ENCODE data around the gene EYA2. TPM values are rescaled to one million over a fixed set of nuclear protein-coding genes. Genes with fewer than 3 reads are reported as not detected.
"Not testable (repeated sequence)": the region's sequence is repeated elsewhere in the genome, so short reads cannot be mapped to it uniquely, and the experiment has no call there.

Gene EYA2
- total and polyA plus RNA-seq, 2 donors, result 0.70 to 2.2 TPM

DNA sequence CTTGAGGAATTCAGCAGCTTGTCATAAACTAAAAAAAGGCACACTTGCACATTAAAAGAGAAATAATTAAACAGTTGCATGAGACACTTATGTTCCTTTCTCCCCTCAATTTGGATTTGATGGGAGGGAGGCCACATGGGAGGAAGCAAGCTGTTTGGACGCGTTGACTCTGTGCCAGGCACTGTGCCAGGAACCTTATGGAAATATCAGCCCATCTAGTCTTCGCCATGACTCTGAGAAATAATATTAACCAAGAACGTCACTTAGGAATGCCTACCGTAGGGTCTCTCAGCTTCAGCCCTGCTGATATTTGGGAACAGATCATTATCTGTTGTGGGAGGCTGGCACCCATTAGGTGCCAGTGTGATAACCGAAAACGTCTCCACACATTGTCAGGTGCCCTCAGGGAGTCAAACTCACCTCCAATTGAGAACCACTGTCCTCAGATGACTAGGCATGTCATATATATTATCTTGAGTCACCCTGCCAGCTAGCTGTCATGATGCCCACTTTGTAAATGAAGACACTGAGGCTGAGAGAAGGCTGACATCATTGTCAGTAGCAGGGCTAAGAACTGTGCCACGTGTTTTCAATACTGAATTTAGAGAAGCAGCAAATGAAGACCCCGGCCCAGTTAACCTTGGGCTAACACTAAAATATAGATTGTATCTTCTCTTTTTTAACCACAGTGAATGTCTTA is 36.1 kb downstream of the EYA2 start:
- H3K4me3 ChIP-seq (ENCODE audit: low read depth, low read length), result no peak overlapping the region
- no peaks in the 10 kb centered on the region for H3K36me3 ChIP-seq (ENCODE audit: insufficient read depth)
- WGBS, result 42% methylated on average over 9 of the region's 9 CpGs
- no peaks in the 10 kb centered on the region for H3K4me1 ChIP-seq (ENCODE audit: insufficient read depth)
- no peak overlapping the region for H3K27ac ChIP-seq (ENCODE audit: low read depth)
- DNase-seq (ENCODE audit: extremely low spot score), result no peak

GRCh38 chr20:46931699-46932098 is 37.1 kb downstream of the EYA2 start:
- 41% methylated on average over 11 of the region's 11 CpGs for WGBS
- no peak for DNase-seq (ENCODE audit: extremely low spot score)
- Histone ChIP-seq H3K4me1 (ENCODE audit: insufficient read depth) (no peaks in the 10 kb centered on the region), H3K36me3 (ENCODE audit: insufficient read depth) (no peaks in the 10 kb centered on the region), H3K27ac (ENCODE audit: low read depth) (no peak overlapping the region), H3K4me3 (ENCODE audit: low read depth, low read length) (no peak overlapping the region)

- H3K27ac ChIP-seq (ENCODE audit: low read depth); H3K4me1 ChIP-seq (ENCODE audit: insufficient read depth); H3K36me3 ChIP-seq (ENCODE audit: insufficient read depth); H3K4me3 ChIP-seq (ENCODE audit: low read depth, low read length); DNase-seq (ENCODE audit: extremely low spot score): not testable (repeated sequence)
- WGBS, result 80% methylated on average over 10 of the region's 10 CpGs
Observed at GRCh38 chr20:46932439-46932838, 37.8 kb downstream of the EYA2 start.

- H3K36me3 ChIP-seq (ENCODE audit: insufficient read depth), result no peaks in the 10 kb centered on the region
- no peak overlapping the region for H3K4me3 ChIP-seq (ENCODE audit: low read depth, low read length)
- DNase-seq (ENCODE audit: extremely low spot score), result no peak
- H3K4me1 ChIP-seq (ENCODE audit: insufficient read depth), result no peaks in the 10 kb centered on the region
- 81% methylated on average over 5 of the region's 5 CpGs for WGBS
- no peak overlapping the region for H3K27ac ChIP-seq (ENCODE audit: low read depth)
Observed at GRCh38 chr20:46933150-46933549, 38.5 kb downstream of the EYA2 start.

- H3K36me3 ChIP-seq (ENCODE audit: insufficient read depth), result no peaks in the 10 kb centered on the region
- no peak for DNase-seq (ENCODE audit: extremely low spot score)
- 72% methylated on average over 4 of the region's 4 CpGs for WGBS
- H3K4me3 ChIP-seq (ENCODE audit: low read depth, low read length), result no peak overlapping the region
- no peak overlapping the region for H3K27ac ChIP-seq (ENCODE audit: low read depth)
- no peaks in the 10 kb centered on the region for H3K4me1 ChIP-seq (ENCODE audit: insufficient read depth)
Observed at GRCh38 chr20:46934746-46935287, 40.2 kb downstream of the EYA2 start.

- Histone ChIP-seq H3K27ac (ENCODE audit: low read depth) (no peak overlapping the region), H3K4me1 (ENCODE audit: insufficient read depth) (no peaks in the 10 kb centered on the region), H3K36me3 (ENCODE audit: insufficient read depth) (no peaks in the 10 kb centered on the region), H3K4me3 (ENCODE audit: low read depth, low read length) (no peak overlapping the region)
- WGBS, result 91% methylated on average over 9 of the region's 9 CpGs
- no peak for DNase-seq (ENCODE audit: extremely low spot score)
Observed at GRCh38 chr20:46935394-46936017, 40.9 kb downstream of the EYA2 start.

GRCh38 chr20:46936415-46937156 is 41.9 kb downstream of the EYA2 start:
- WGBS, result 36% methylated on average over 18 of the region's 18 CpGs

DNA sequence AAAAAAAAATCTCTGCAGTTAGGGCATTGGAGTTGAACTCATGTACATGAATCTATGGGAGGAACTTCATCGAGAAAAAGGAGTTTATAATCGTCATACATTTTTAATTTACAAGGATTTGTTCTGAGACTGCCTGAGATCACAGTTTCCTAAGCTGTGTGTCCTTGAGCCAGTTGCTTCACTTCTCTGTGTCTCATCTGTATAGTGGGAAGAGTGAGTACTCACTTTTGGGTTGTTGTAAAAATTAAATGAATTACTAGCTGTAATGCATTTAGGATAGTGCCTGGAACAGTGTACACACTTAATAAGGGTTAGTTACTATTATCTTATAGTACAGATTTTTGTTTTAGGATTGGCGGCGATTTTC is 42.5 kb downstream of the EYA2 start:
- Histone ChIP-seq H3K4me1 (ENCODE audit: insufficient read depth) (no peaks in the 10 kb centered on the region), H3K36me3 (ENCODE audit: insufficient read depth) (no peaks in the 10 kb centered on the region), H3K4me3 (ENCODE audit: low read depth, low read length) (no peak overlapping the region), H3K27ac (ENCODE audit: low read depth) (no peak overlapping the region)
- 61% methylated on average over 4 of the region's 4 CpGs for WGBS
- DNase-seq (ENCODE audit: extremely low spot score), result no peak

More at GRCh38 chr20:46936415-46937156, 41.9 kb downstream of the EYA2 start:
- no peak for DNase-seq (ENCODE audit: extremely low spot score)
- H3K4me3 ChIP-seq (ENCODE audit: low read depth, low read length), result no peak overlapping the region
- H3K36me3 ChIP-seq (ENCODE audit: insufficient read depth), result no peaks in the 10 kb centered on the region
- no peaks in the 10 kb centered on the region for H3K4me1 ChIP-seq (ENCODE audit: insufficient read depth)
- H3K27ac ChIP-seq (ENCODE audit: low read depth), result no peak overlapping the region

- H3K36me3 ChIP-seq (ENCODE audit: insufficient read depth), result no peaks in the 10 kb centered on the region
- WGBS, result 83% methylated on average over 7 of the region's 7 CpGs
- DNase-seq (ENCODE audit: extremely low spot score), result no peak
- H3K4me1 ChIP-seq (ENCODE audit: insufficient read depth), result no peaks in the 10 kb centered on the region
- H3K4me3 ChIP-seq (ENCODE audit: low read depth, low read length), result no peak overlapping the region
- H3K27ac ChIP-seq (ENCODE audit: low read depth), result no peak overlapping the region
Observed at GRCh38 chr20:46937533-46938226, 43.0 kb downstream of the EYA2 start.

DNA sequence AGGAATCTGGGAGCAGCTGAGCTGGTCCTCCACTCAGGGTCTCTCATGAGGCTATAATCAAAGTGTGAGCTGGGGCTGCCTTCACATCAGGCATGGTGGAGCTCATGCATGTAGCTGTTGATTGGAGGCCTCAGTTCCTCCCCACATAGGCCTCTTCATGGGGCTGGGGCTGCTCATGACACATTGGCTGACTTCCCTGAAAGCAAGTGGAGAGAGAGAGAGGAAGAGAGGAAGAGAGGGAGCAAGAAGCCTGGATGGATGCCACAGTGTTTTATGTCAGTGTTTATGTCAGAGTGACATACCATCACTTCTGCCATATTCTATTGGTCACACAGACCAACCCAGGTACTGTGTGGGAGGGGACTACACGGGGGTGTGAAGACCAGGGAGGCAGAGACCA is 43.8 kb downstream of the EYA2 start:
- no peak for DNase-seq (ENCODE audit: extremely low spot score)
- no peak overlapping the region for H3K27ac ChIP-seq (ENCODE audit: low read depth)
- H3K4me1 ChIP-seq (ENCODE audit: insufficient read depth), result no peaks in the 10 kb centered on the region
- WGBS, result 43% methylated on average over 1 of the region's 1 CpG
- no peaks in the 10 kb centered on the region for H3K36me3 ChIP-seq (ENCODE audit: insufficient read depth)
- H3K4me3 ChIP-seq (ENCODE audit: low read depth, low read length), result no peak overlapping the region

DNA sequence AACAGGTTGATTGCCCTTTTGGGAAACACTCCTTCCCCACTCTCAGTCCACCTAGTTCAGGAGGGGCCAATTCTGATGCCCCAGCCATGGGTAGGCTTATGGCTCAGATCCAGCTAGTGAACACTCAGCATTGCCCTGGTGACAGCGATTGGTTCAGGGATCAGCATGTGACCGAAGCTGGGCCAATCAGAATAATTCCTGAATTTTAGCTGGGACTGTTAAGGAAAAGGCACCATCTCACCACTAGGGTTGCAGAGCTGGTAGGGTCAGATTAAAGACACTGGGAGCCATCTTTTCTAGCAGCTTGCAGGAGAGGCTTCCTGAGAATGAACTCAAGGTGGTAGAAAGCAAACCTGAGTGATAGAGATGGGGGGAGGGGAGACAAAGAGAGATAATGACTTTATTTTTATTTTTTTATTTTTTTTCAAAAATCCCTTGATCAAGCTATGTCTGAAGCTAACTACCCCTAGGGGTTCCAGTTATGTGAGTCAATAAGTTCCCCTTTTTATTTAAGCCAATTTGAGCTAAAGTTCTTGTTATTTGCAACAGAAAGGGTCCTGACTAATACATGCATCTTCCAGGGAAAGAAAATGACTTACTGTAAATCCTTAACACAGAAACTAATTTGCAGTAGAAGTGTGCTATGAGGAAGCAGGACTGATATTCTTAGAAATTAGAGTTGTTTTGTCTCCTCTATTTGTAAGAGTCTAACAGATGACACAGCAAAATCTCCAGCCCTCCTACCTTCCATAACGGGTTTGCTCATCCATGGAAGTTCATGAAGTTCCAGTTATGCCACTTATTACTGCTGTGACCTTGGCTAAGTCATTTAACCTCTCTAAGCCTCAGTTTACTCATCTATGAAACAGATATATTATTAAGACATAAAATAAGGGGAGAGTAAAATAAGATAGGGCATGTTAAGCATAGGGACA is 44.7 kb downstream of the EYA2 start:
- 43% methylated on average over 3 of the region's 3 CpGs for WGBS
- Histone ChIP-seq H3K4me1 (ENCODE audit: insufficient read depth) (no peaks in the 10 kb centered on the region), H3K4me3 (ENCODE audit: low read depth, low read length) (no peak overlapping the region), H3K36me3 (ENCODE audit: insufficient read depth) (no peaks in the 10 kb centered on the region), H3K27ac (ENCODE audit: low read depth) (no peak overlapping the region)
- no peak for DNase-seq (ENCODE audit: extremely low spot score)

DNA sequence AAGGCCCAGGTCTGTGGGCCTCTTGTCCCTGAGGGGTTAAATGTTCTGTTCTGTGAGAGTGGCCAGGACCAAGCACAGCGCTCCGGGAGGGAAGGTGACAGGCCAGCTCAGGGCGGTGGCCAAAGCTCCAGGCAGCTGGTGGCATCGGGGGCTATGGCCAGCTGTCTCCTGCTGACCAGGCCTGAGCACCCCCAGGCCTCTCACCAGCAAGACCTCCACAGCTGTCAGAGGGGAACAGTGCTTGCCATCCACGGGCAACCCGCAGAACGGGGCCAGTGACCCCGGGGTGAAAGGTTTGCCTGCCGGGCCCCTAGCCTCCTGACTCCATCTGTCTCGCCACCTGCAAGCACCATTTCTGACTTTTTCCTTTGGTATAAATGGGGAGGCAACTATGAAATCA is 46.0 kb downstream of the EYA2 start:
- DNase-seq (ENCODE audit: extremely low spot score), result no peak
- no peaks in the 10 kb centered on the region for H3K36me3 ChIP-seq (ENCODE audit: insufficient read depth)
- no peaks in the 10 kb centered on the region for H3K4me1 ChIP-seq (ENCODE audit: insufficient read depth)
- no peak overlapping the region for H3K4me3 ChIP-seq (ENCODE audit: low read depth, low read length)
- 82% methylated on average over 10 of the region's 10 CpGs for WGBS
- no peak overlapping the region for H3K27ac ChIP-seq (ENCODE audit: low read depth)

GRCh38 chr20:46941404-46941803 is 46.8 kb downstream of the EYA2 start:
- DNase-seq (ENCODE audit: extremely low spot score), result no peak
- Histone ChIP-seq H3K4me1 (ENCODE audit: insufficient read depth) (no peaks in the 10 kb centered on the region), H3K36me3 (ENCODE audit: insufficient read depth) (no peaks in the 10 kb centered on the region), H3K4me3 (ENCODE audit: low read depth, low read length) (no peak overlapping the region), H3K27ac (ENCODE audit: low read depth) (no peak overlapping the region)
- WGBS, result 94% methylated on average over 2 of the region's 2 CpGs

Data from urinary bladder (tissue), 4 donors.